ENCODE results near the gene TMEM63A.

Gene TMEM63A

DNA sequence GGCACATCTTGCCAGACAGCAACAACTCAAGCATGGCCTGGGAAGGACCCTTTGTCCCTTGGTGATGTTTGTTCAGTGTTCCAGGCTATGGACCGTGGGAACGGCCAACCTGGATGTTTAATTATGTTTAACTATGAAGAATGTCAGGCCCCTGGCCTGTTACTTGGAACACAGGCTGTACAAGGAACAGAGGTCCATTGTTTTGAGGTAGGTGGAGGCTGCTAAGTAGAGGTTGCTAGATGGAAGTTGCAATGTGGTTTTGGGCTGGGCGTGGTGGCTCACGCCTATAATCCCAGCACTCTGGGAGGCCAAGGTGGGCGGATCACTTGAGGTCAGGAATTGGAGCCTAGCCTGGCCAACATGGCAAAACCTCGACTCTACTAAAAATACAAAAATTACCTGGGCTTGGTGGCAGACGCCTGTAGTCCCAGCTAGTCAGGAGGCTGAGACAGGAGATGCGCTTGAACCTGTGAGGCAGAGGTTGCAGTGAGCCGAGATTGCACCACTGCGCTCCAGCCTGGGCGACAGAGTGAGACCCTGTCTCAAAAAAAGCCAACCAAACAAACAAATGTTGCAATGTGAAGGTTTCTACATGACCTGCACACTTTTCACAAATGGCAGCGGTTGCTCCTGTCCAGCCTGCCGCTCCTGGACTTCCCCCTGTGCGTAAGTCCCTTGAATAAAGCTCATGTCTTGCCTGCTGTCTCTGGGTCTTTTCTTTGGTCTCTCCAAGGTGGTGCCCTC lies 9.2 kb upstream of the TMEM63A start:
- TF ChIP-seq, protein P1, sequence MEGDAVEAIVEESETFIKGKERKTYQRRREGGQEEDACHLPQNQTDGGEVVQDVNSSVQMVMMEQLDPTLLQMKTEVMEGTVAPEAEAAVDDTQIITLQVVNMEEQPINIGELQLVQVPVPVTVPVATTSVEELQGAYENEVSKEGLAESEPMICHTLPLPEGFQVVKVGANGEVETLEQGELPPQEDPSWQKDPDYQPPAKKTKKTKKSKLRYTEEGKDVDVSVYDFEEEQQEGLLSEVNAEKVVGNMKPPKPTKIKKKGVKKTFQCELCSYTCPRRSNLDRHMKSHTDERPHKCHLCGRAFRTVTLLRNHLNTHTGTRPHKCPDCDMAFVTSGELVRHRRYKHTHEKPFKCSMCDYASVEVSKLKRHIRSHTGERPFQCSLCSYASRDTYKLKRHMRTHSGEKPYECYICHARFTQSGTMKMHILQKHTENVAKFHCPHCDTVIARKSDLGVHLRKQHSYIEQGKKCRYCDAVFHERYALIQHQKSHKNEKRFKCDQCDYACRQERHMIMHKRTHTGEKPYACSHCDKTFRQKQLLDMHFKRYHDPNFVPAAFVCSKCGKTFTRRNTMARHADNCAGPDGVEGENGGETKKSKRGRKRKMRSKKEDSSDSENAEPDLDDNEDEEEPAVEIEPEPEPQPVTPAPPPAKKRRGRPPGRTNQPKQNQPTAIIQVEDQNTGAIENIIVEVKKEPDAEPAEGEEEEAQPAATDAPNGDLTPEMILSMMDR (IDR thresholded peaks at IDR 0.05), result no peak

DNA sequence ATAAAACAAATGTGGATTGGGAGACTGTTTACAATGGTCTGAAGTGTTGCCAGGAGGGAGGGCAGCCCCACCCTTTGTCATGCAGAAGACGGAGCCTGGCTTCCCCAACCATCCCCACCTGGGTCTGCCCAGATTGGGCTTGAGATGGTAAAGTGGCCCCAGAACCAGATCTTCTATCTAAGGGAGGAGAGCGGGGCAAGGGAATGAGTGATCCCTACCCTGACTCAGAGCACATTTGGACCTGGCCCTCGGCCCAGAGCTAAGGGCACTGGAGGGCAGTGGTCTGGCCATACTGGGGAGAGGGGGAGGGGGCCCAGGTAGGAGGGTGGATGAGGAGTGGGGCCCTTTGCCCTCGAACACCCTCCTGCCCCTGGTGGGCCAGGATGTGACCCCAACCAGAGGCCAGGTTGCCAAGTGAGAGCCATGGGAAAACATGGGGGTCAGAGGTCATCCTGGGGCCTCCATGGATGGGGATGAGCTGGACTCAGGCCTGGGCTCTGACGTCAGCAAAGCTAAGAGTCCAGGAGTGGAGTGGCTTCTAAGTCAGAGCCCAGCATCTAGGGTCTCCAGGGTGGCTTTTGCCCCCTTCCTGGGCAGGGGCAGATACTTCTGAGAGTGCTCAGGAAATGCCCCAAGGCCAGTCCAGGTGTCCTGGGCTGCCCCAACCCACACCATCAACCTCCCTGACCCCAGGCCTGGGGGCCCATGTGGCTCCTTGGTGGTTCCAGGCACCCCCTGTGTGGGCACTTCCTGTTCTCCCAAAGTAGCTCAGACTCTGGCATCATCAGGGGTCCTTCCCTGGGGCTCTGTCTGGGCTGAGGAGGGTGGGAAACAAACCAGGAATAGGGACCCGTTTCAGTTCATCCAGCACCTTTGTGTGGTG lies 8.4 kb upstream of the TMEM63A start:
- TF ChIP-seq, protein P1 (IDR thresholded peaks at IDR 0.05), result no peak

DNA sequence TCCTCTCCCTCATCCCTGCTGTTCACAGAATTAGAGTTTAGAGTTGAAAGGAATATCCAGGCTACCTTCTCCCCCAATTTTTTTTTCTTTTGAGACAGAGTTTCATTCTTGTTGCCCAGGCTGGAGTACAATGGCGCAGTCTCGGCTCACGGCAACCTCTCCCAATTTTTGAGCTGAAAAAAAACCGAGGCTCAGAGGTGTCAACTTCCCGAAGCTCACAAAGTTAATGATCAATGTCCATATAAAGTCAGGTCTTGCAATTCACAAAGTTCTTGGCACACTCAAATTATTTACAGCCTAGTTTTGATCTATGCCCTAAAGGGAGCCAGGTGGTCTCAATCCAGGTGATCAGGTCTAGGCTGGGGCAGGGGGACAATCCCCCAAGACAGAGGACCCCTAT lies 7.6 kb upstream of the TMEM63A start:
- TF ChIP-seq, protein P1 (IDR thresholded peaks at IDR 0.05), result no peak

DNA sequence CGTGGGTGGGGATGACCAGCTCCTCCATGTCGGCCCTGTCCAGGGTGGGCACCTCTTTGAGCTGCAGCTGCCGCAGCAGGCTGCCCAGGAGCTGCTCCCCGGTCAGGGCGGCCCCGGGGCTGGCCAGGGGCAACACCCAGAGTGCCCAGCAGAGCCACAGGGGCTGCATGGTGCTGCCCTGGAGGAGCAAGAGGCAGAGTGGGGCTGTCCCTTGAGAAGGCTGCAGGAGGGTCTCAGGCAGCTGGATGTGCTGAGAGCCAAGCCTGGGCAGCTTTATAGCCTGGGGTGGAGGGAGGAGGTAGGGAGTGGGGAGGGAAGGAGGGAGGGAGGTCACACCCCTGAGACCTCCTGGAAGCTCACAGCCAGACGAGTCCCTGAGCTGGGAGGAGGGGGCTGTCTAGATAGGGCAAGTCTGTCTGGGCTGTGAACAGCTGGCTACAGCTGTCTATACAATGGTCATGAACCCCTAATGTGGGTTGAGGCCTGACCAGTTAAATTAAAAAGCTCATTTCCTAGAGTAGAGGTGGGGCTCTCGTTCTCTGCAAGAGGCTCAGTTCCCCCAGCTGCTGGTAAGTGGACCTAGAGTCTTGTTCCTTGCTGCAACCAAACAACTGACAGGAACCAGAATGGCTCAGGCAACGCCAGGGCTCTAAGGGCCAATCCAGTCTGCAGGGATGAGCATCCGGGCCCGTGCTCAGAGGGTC lies 6.9 kb upstream of the TMEM63A start, which contains the start of gene LEFTY1:
LEFTY1 (minus strand) TSS at position 249 of the 704 bp plus-strand sequence; CDS start at position 169, 80 bp downstream.
- TF ChIP-seq, protein P1 (IDR thresholded peaks at IDR 0.05), result no peak

DNA sequence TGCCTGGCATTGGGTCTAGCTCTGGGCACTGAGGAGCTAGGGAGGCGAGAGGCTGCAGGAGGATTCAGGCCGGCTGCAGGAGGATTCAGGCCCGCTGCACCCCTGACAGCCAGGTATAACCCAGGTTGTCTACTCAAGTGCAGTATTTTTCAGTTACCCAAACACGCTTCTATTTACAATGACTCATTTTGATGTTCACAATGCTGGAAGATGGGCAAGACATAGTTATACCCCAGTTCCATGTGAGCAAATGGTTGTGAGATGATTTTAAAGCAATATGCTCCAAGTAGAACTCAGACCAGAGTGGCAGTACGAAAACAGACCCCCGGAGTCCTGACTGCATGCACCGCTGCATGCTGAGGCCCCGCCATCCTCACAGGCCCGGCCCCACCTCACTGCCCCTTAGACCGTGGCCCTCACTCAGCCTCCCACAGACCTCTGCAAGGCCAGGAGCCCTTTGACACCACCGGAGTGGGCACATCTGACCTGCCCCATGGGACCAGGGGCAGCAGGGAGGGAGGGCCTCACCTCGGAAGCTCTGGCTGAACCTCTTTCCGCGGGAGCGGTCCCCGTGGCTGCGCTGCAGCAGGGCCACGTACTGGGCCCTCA lies 6.2 kb upstream of the TMEM63A start:
- TF ChIP-seq, protein P1 (IDR thresholded peaks at IDR 0.05), result no peak

DNA sequence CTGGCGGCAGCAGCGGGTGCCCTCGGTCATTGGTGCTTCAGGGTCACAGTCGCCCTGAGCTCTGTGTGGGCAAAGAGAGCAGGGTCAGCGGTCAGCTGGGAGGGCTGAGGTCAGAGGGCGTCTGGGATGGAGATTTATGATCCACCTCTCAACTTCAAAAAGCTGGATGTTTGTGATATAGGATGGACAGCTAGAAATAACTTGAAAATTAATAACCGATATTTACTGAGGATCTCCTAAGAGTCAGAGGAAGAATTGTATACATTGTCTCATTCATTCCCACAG lies 4.8 kb upstream of the TMEM63A start:
- TF ChIP-seq, protein P1 (IDR thresholded peaks at IDR 0.05), result no peak

All from LNCAP (cell line).